GM18873 (cell line): ENCODE results near the gene EBLN1.

Experiments
- ATAC-seq: cut with Tn5 transposase; IDR thresholded peaks from one replicate; pipeline ENCODE4 v1.9.1; 2021; ENCODE audit warnings: mild to moderate bottlenecking, moderate library complexity, moderate number of reproducible peaks; ENCODE audit not compliant: unreplicated experiment, low FRiP score

Gene EBLN1

GRCh38 chr10:22217842-22218241 is at the start of gene EBLN1:
EBLN1 (minus strand) TSS chr10:22218015; CDS start chr10:22209983, 8,032 bp downstream.
- ATAC-seq: no peak

- ATAC-seq: no peak
Observed at GRCh38 chr10:22265839-22266537, 48.2 kb upstream of the EBLN1 start.

GRCh38 chr10:22263106-22263505 is 45.3 kb upstream of the EBLN1 start:
- ATAC-seq: no peak

- ATAC-seq: no peak
Observed at GRCh38 chr10:22259280-22259679, 41.5 kb upstream of the EBLN1 start.

- ATAC-seq: no peak
Observed at GRCh38 chr10:22258471-22258870, 40.7 kb upstream of the EBLN1 start.

- ATAC-seq: no peak
Observed at GRCh38 chr10:22253580-22253882, 35.7 kb upstream of the EBLN1 start.

- peak; percentile 26 for ATAC-seq
Observed at GRCh38 chr10:22252801-22253579, 35.2 kb upstream of the EBLN1 start.

- peak; percentile 63 for ATAC-seq
Observed at GRCh38 chr10:22252224-22252800, 34.5 kb upstream of the EBLN1 start.

- ATAC-seq: peak; percentile 37
Observed at GRCh38 chr10:22251751-22252223, 34.0 kb upstream of the EBLN1 start.

GRCh38 chr10:22250897-22251660 is 33.3 kb upstream of the EBLN1 start:
- ATAC-seq: no peak

- no peak for ATAC-seq
Observed at GRCh38 chr10:22247636-22248035, 29.8 kb upstream of the EBLN1 start.

- no peak for ATAC-seq
Observed at GRCh38 chr10:22246680-22247391, 29.0 kb upstream of the EBLN1 start.

GRCh38 chr10:22245567-22245966 is 27.8 kb upstream of the EBLN1 start:
- no peak for ATAC-seq

GRCh38 chr10:22244855-22245254 is 27.0 kb upstream of the EBLN1 start:
- no peak for ATAC-seq

- ATAC-seq: no peak
Observed at GRCh38 chr10:22244001-22244400, 26.2 kb upstream of the EBLN1 start.

- no peak for ATAC-seq
Observed at GRCh38 chr10:22243321-22243720, 25.5 kb upstream of the EBLN1 start.

GRCh38 chr10:22231260-22231659 is 13.4 kb upstream of the EBLN1 start:
- ATAC-seq: no peak

GRCh38 chr10:22230158-22230833 is 12.5 kb upstream of the EBLN1 start:
- ATAC-seq: peak; percentile 24

- no peak for ATAC-seq
Observed at GRCh38 chr10:22229802-22230157, 12.0 kb upstream of the EBLN1 start.
